LHCN-M2 (cell line): ENCODE measurements around the gene NEDD4L. TPM values are rescaled to one million over a fixed set of nuclear protein-coding genes. Genes with fewer than 3 reads are reported as not detected.
"Not testable (repeated sequence)": the region's sequence is repeated elsewhere in the genome, so short reads cannot be mapped to it uniquely, and the experiment has no call there.

Experiments
- DNase-seq: peaks from one replicate; pipeline ENCODE4 v3.0.0-alpha.2; 2012; ENCODE audit warnings: low read depth
- total RNA-seq: library from RNA; depleted of rRNA; stranded (reverse); fragments of >200 nt; gene quantifications from 2 replicates; pipeline ENCODE4 v1.2.3, GENCODE V29; 2014

The NEDD4L gene
- total RNA-seq, 1 experiment from 2014 or later = 19.1 TPM

DNA sequence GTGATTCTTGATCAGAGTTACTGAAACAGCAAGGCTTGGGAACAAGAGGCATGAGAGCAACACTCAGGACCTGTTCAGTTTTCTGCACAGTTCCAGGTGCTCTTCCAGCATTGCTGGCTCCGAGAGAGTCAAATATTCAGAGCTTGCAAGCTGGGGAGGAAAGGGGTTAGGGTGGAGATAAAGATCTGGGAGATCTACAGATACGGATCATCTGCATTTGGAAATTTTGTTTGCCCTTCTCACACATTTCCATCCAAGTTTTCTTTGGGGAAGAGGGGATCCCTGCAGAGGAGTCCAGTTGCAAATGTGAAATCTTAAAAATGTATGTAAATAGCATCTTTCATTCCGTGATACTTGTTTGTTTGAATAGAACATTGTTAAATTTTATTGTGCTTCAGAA is 108.2 kb downstream of the NEDD4L start:
- no peak for DNase-seq

GRCh38 chr18:58152891-58153290 is 108.9 kb downstream of the NEDD4L start:
- no peak for DNase-seq

GRCh38 chr18:58156516-58156915 is 112.5 kb downstream of the NEDD4L start:
- no peak for DNase-seq

DNA sequence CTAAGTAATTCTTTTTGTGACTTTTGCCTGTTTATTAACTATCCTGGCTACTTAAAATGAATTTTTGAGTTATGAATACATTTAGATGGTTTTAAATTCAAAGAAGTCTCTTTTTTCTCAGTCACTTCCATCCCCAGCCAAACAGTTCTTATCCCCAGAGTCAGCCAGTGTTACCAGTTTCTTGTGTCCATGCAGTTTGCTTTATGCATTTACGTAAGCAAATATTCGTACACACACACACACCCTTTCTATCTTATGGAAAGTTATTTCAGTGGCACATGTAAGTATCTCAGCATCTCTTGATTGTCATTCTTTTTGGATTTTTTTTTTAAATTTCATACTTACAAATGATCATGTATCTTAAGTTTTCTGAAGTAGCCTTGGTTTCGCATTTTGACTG is 113.2 kb downstream of the NEDD4L start:
- no peak for DNase-seq

GRCh38 chr18:58158008-58158407 is 114.0 kb downstream of the NEDD4L start:
- no peak for DNase-seq

- no peak for DNase-seq
Measured at GRCh38 chr18:58158459-58158858, 114.4 kb downstream of the NEDD4L start.

DNA sequence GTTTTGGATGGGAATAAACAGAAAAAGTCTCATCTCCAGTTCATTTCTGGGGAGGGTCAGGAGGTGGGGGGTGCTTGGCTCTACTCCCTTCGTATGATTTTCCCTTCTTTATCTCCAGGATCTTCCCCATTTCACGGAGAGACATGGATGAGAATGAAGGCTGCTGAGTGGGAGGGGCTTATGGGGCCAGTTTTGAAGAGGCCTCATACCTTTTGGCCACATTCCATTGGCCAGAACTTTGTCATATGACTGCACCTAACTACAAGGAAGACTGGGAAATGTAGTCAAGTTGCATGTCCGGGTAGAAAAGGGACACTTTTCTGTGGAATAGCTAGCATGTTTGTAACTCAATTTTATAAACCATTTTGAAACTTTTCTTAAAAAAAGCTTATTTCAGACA is 117.6 kb downstream of the NEDD4L start:
- peak; percentile 20 for DNase-seq

- DNase-seq = no peak
Measured at GRCh38 chr18:58162127-58162526, 118.1 kb downstream of the NEDD4L start.

DNA sequence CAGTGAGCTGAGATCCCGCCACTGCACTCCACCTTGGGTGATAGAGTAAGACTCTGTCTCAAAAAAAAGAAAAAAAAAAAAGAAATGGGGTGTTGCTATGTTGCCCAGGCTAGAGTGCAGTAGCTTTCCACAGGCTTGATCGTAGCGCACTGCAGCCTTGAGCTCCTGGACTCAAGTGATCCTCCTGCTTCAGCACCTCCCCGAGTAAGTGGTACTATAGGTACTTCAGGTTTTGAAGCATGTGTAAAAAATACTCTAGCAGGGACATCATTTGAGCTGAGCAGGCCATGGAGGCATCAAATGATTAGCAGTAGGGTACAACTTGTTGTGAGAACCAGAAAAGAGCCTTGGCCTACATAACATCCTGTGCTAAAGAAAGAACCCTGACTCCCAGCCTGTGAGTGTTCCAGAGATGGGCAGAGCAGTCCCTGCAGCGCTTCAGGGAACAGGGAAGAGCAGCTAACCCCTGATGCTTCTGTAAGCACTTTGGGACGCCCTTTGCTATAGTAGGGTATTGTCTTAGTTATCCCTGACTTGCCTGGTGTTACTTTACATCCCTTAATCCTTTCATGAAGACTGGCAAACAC is 119.1 kb downstream of the NEDD4L start:
- DNase-seq = no peak

DNA sequence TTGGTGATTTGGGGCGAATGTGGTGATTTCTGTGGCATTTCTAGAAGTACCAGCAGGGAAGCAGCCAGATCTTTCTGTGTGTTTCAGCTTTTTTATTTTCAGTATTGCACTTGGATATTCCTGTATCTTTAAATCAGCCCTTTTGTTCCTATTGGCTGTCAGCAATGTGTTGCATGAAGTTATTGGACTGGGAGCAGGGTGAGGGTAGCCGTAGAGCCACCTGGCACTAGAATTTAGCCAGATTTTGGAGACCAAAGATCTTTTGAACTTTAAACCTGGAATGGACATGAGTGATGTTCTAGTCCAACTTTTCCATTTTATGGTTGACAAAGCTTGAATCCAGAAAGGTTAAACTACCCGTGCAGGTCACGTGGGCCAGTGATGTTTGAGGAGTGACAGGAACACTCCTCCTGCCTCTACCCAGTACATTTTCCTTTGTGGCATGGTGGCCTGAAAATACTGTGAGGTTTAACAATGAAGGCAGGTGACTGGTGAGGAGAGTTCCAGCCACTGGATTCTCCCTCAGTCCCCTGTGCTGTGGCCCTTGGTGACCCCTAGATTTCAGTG is 122.3 kb downstream of the NEDD4L start:
- no peak for DNase-seq

- DNase-seq = no peak
Measured at GRCh38 chr18:58167073-58167472, 123.0 kb downstream of the NEDD4L start.

DNA sequence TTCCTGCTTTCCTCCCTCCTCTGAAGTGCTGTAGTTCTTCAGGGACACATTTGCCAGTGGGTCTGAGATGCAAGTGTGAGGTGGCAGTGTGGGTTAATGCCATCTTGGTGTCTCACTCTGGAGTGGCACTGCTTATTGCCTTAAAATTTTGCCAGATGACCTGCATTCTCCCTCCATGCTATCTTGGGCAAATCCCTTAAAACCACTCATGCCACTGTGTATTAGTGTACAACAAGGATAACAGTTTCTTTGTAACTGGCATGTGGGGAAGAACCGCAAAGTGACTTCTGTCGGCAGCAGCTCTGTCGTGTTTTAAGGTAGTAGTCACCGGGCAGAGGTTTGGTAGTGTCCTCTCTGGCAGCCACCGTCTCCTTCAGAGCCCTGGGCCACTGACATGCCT is 124.2 kb downstream of the NEDD4L start:
- DNase-seq = peak; percentile 23

- DNase-seq = no peak
Measured at GRCh38 chr18:58168993-58169392, 125.0 kb downstream of the NEDD4L start.

DNA sequence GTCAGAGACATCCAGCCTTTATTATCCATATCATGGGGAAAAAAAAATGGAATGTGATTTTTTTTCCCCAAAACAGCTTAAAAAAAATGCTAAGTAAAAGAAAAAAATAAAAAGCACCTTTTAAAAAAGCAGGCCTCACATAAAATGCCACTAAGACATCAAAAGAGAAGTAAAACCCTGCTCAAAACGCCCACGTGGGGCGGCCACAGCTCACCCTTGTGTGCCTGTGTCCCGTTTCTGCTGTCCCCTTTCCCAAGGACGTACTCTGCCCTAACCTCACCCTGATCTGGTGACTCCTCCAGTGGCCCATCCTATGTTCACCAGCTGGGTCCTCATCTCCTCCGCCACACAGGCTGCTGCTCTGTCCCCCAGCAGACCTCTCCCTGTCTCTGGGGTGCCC is 125.4 kb downstream of the NEDD4L start:
- DNase-seq = no peak

GRCh38 chr18:58170036-58170435 is 126.0 kb downstream of the NEDD4L start:
- not testable (repeated sequence) for DNase-seq

- DNase-seq = no peak
Measured at GRCh38 chr18:58172031-58172430, 128.0 kb downstream of the NEDD4L start.

- DNase-seq = no peak
Measured at GRCh38 chr18:58174285-58174684, 130.3 kb downstream of the NEDD4L start.

- DNase-seq = no peak
Measured at GRCh38 chr18:58175122-58175785, 131.2 kb downstream of the NEDD4L start.

DNA sequence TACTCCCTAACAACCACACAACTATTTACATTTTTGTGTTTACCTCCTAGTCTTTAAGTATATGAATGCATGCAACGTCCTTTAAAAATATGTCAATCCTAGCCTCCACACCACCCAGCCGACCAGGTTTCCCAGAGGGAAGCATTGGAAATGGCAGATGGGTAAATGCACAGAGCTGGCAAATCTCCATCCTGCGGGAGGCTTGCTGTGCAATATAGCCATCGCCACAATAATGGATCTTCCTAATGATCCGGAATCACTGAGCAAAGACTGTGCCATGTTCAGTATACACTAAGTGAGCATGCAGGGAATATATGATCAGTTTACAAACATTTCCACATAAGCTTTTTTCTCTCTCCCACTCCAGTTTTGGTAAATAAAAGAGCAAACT is 131.8 kb downstream of the NEDD4L start:
- no peak for DNase-seq

GRCh38 chr18:58177004-58177717 is 133.1 kb downstream of the NEDD4L start:
- peak; percentile 83 for DNase-seq

DNA sequence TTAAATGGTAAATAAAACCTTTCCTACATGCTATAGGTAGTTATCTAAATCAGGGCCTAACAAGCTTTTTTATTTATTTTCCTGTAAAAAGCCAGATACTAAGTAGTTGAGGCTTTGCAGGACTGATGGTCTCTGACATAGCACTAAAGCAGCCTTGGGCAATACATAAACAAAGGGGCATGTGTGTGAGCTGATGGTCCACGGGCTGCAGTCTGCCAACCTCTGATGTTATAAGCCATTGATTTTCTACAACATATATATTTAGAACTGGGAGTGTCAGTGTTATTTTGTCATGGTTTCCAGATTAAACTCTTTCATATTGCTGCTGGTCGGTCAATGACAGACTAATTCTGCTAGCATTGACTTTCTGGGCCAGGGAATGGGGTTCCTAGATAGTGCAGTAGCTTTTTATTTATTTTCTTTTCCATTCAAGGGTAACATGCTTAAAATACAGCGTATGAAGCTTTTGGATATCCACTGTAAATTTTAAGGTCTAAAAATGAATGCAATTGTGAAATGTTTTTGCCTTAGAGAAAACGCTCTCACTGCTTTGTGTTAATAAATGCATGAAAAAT is 134.0 kb downstream of the NEDD4L start:
- no peak for DNase-seq

GRCh38 chr18:58178511-58178910 is 134.5 kb downstream of the NEDD4L start:
- DNase-seq = no peak
